GM21717 (cell line): ENCODE results near the gene UBL7.

Source experiments
- ATAC-seq: cut with Tn5 transposase; IDR thresholded peaks from one replicate; pipeline ENCODE4 v1.9.1; 2021; ENCODE audit warnings: mild to moderate bottlenecking, moderate library complexity; ENCODE audit not compliant: unreplicated experiment

UBL7 gene

GRCh38 chr15:74424901-74425528, 35.9 kb downstream of the UBL7 start:
- ATAC-seq: no peak

DNA sequence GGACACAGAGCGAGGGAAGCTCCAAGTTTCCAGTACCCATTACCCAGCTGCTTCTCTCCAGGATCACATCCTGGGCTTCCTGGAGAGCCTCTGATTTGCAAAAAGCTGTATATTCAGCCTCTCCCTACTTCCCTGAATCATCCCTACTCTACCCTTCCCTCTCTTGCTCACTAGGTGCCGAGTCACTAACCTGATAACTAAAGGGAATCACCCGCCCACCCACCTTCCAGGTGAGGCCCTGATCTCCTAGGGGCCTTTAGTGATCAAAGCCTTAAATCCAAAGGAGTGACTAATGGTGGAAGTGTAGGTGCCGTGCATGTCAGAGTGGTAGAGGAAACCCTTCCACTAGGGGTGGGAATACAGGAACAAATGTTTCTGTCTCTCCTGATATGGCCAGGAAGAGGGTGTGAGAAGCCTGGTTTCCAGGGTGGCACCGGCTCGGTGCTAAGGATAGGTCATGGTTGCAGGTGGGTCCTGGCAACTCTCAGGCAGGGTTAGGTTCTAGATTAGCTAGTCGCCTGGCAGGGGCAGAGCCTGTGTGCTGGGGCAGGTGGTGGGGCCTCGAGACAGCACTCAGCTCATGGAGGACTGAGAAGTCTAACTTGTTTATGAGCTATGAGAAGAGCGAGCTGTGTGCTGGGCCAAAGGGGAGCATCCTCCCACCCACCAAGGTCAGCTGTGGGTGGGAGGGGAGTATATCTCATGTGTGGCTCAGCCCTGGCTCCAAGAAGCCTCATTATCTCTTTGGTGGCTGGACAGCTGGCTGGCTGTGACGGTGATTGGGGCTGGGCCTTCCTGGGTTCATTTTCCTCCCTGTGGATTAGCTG, 37.3 kb downstream of the UBL7 start:
- ATAC-seq: no peak

DNA sequence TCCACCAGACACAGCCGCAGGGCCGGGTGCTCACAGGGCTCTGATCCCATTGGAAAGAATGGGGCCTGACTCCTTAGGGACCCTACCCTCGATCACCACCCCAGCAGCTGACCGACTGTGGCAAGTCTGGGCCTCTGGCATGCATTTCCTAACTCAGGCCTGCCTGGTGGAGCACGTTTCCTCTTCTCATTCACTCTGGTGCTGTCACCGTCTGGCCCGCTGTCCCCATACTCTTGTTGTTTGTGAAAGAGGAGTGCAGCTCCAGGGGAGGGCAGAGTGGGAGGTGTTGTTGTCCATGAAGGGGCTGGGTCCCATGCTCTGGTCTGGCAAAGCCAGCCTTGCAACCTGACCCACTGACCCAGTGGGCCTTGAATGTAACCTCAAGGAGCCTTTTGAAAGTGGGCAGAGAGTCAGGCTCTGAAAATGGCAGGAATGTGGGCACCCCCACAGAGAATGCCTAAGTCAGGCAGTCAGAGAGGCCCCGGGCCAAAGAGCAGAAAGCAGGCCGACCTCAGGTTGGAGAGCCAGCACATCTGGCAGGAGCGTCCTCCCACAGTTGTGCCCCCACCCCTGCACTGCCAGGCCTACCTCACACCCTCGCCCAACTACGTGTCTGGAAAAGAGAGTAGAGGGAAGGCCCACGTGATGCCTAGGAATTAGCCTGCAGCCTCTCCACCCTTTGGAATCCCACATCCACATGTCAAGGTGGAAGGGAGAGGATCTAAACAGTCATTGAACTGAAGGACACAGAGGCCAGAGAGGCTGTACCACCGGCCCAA, 38.1 kb downstream of the UBL7 start:
- no peak for ATAC-seq

GRCh38 chr15:74422265-74422651, 38.7 kb downstream of the UBL7 start:
- ATAC-seq: no peak

- ATAC-seq: no peak
Measured at GRCh38 chr15:74421302-74422245, 39.4 kb downstream of the UBL7 start.

DNA sequence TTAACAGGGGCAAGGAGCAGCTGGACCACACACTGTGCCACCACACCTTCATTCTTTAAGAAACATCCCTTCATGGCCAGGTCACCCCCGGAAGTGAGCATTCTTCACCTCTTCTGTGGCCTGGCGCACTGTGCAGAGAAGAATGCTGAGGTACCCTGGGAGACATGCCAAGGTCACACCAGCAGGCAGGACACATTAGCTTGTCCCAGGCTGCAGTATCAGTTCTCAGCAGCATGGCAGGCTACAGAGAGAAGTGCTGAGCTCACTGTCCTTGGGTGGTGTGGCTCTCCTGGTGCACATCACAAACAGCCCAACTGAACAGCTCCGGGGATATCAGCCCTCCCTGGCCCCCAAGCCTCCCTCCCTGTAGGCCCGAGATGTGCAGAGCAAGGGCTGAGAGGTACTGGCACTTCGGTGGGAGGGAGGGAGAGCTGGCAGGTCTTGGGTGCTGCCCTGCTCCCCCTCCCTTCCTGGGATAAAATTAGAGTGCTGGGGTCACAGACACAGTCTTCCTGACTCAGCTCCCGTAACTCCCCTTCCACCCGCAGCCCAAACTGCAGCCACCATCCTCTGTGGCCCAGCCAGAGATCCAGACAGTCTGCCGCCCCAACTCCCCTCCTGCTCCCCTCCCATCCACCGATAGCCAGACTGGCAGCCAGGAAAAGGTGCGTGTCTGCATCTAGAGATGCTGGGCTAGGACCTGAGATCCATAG, 40.6 kb downstream of the UBL7 start:
- no peak for ATAC-seq

DNA sequence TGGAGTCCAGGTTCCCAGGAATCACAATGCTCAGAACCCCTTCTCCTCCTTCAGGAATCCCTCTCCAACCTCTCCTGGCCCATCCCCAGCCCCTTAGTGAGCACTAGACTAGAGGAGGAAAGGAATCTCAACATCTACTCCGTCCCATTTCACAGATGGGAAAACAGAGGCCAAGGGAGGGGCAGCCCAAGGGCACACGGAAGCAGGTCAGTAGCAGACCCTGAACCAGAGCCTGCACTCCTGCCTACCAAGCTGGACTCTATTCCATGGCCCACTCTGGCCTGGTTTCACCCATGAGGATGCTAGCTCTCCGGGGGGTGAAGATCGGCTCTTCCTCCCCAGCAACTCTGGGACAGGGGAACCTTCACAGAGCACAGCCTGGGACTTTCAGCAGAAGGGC, 41.5 kb downstream of the UBL7 start:
- no peak for ATAC-seq

DNA sequence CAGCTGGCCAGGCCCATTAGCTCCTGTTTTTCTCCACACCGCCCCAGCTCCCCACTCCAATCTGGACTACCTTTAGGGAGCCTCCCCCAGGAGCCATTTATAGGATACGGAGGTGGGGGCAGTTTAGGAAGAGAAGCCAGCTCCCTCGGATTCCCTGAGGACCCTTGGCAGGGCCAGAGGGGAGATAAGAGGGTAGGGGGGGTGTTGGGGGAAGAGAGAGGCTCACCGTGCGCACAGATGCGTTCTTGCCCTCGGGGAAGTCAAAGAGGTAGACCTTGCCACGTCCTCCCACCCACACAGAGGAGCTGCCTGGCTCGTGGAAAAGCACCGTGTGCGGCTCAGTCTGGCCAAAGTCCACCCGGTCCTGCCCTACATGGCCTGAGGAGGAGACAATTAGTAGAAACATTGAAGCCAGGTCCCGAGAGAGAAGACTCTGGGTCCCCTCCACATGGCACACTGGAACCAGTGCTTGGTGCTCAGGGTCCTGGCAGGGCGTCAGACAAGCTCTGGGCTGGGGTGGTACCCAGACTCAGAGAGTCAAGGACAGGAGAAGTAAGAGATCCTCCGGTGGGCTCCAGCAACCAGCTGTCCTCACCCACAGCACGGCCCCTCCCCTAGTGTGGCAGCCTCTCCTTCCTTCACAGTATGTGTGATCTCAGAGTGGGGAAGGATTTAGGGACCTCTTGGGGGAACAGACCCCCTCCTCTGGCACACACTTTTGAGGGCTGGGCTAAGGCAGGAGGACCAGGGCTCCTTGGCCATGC, 42.2 kb downstream of the UBL7 start:
- no peak for ATAC-seq

- no peak for ATAC-seq
Measured at GRCh38 chr15:74417670-74418069, 43.3 kb downstream of the UBL7 start.

DNA sequence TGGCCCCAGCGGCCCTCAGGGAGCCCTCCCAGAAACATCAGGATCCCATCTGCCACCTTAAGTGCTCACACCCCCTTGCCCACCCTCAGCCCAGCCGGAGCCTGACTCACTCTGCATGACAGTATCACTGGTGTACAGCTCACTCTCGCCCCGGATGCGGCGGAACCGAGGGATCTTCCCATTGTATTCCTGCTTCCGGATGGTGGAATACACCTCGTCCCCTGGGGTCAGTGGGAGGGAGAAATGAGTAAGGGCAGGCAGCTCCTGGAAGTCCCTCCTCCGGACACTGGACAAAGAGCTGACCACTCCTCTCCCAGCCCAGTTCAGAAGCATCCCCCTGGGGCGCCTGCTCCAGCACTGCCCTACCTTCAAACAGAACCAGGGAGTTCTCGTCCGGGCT, 43.7 kb downstream of the UBL7 start:
- no peak for ATAC-seq

- no peak for ATAC-seq
Measured at GRCh38 chr15:74415966-74416916, 44.7 kb downstream of the UBL7 start.

GRCh38 chr15:74414603-74415338, 46.2 kb downstream of the UBL7 start:
- no peak for ATAC-seq

- ATAC-seq: no peak
Measured at GRCh38 chr15:74414081-74414580, 46.8 kb downstream of the UBL7 start.

DNA sequence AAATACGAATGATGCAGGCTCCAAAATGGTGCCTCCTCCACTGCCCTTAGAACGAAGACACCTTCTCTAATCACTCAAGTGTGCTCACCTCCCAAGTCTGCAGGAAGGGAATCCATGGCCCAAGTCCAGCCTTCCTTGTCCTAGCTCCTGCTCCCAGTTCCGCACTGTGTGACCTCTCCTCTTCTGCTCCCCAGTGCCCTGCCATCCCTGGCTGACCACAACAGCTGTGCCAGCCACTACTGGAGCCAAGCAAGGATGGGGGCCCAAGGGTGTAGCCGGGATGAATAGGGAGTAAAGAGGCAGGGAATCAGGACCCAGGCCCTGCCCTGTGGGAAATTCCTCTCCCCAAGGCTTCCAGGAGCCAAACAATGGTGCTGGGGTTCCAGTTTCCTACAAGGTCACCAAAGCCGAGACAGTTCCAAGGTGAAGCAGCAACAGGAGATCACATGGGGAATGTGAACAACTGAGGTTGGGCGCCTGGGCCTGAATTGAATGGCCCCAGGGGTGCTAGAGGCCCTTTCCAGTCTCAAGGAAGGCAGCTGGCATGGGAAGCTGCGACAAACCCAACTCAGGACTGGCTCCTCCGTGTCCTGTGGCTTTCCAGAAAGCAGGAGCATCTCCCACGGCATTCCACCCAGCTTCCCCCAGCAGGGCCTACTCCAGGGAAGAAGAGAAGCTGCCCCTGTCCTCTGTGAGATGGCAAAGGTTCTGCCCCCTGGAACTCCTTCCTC, 47.4 kb downstream of the UBL7 start:
- ATAC-seq: no peak

- ATAC-seq: no peak
Measured at GRCh38 chr15:74412159-74412558, 48.8 kb downstream of the UBL7 start.

DNA sequence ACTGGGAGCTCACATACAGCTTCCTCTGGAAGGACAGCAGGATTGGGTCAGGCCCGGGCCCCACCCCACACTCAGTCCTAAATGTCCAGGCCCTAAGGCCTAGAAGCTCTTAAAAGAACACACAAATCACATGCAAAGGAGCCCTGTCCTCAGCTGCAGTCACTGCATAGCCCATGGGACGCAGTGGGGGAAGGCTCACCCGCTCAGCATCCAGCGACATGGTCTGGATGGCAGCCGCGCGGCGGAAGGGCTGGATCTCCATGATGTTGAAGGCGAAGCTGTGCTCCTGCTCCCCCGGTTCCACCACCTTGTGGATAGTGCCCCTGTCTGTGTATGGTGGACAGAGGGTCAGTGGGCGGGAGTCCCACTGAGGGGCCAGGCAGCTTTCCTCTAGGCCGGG, 49.3 kb downstream of the UBL7 start:
- ATAC-seq: no peak

DNA sequence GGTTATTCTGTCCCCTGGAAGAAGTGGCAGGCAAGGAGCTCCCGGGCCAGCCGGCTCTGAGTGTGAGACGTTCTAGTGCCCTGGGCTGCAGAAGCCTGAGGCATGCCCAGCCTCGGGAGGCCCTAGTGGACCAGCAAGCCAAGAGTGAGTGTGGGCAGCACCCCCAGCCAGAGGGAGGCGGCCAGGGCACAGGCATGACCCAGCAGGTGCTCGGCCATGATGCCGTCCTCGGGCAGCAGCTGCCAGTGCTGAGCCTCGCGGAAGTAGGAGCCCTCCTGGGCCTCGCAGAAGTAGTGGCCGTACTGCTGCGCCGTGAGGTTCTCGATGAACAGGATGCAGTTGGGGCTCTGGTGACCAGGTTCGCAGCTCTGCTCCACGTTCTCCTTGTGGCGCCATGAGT, 50.5 kb downstream of the UBL7 start:
- no peak for ATAC-seq
